ENCODE data around the gene RNF222. TPM values are rescaled to one million over a fixed set of nuclear protein-coding genes. Genes with fewer than 3 reads are reported as not detected.
"Not testable (repeated sequence)": the region's sequence is repeated elsewhere in the genome, so short reads cannot be mapped to it uniquely, and the experiment has no call there.

Gene RNF222
- total RNA-seq, 1 donor = not detected

DNA sequence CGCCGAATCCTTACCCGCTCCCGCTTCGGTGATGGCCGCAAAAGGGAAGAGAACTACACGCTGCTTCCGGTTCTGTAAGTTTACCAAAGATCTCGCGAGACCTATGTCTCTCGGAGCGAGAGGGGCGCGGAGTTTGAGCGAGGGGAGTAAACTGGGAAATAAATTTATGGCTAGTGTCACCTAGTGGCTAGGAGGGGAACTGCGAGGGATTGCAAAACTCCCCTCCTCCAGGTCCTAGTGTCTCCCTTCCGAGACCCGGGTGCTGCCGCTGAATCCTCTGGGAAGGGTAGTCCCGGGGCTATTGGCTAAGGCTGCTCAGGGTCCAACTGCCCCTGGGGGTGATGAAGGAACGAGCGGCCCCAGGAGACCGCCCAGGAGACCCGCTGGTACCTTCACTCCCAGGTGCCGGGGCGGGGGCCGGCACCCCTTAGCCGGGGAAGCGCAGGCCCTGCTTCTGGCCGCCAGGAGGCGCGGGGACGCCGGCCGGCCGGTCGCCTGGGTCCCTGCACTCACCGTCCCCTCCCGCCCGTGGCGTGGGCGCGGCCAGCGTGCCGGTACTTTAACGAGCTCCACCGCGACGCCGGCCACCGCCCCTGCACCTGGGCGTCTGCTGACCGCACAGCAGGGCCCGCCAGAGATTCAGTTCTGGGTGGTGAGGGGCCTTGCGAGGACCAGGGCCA, 14.3 kb downstream of the RNF222 start, which contains the start of gene RPL26:
TSS of gene RPL26 (minus strand) at position 51 of the 680 bp plus-strand sequence. CDS start 883 bp downstream, outside the sequence.
- TF ChIP-seq, protein P1, sequence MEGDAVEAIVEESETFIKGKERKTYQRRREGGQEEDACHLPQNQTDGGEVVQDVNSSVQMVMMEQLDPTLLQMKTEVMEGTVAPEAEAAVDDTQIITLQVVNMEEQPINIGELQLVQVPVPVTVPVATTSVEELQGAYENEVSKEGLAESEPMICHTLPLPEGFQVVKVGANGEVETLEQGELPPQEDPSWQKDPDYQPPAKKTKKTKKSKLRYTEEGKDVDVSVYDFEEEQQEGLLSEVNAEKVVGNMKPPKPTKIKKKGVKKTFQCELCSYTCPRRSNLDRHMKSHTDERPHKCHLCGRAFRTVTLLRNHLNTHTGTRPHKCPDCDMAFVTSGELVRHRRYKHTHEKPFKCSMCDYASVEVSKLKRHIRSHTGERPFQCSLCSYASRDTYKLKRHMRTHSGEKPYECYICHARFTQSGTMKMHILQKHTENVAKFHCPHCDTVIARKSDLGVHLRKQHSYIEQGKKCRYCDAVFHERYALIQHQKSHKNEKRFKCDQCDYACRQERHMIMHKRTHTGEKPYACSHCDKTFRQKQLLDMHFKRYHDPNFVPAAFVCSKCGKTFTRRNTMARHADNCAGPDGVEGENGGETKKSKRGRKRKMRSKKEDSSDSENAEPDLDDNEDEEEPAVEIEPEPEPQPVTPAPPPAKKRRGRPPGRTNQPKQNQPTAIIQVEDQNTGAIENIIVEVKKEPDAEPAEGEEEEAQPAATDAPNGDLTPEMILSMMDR (IDR thresholded peaks at IDR 0.05; ENCODE audit: insufficient read depth, low read length) = peak; percentile 92
- peak; percentile 99 for DNase-seq (ENCODE audit: low read depth)
- peak within 1 kb of the TSS; percentile 79 for H3K4me3 ChIP-seq (ENCODE audit: low read depth, low read length)

DNA sequence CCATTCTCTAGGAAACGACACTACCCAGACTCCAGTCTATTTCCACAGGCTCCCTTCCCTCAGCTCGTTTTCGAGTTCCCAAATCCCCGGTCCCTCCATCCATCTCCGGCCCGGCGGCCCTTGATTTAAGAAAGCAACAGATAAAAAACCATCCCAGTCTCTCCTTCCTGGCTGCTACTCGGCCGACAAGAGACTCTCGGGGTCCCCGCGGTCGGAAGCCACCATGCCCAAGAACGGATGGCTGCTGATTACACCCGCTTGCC, 14.8 kb downstream of the RNF222 start:
- DNase-seq (ENCODE audit: low read depth) = no peak
- TF ChIP-seq, protein P1 (IDR thresholded peaks at IDR 0.05; ENCODE audit: insufficient read depth, low read length) = no peak
- H3K4me3 ChIP-seq (ENCODE audit: low read depth, low read length) = peak overlapping the region; percentile 72

GRCh38 chr17:8382052-8382879, 15.4 kb downstream of the RNF222 start:
- peak; percentile 32 for DNase-seq (ENCODE audit: low read depth)
- TF ChIP-seq, protein P1 (IDR thresholded peaks at IDR 0.05; ENCODE audit: insufficient read depth, low read length) = no peak
- H3K4me3 ChIP-seq (ENCODE audit: low read depth, low read length) = peak overlapping the region; percentile 72

DNA sequence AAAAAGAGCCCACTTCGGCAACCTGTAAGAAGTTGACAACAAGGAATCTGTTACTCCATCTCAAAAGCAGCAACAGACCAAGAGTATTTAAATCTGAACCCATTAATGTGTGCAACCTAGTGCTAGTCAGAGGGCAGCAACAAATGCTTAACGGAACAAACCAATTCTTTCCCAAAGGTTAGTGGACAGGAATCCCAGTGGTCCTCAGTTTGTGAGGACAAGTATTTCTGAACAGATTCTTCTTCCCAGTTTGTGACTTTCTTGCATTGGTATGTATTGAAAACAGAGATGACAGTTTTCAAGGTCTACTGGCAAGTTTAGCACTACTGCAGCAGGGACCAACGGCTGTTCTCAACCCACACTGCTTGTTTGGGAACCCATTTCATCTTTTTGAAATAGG, 17.6 kb downstream of the RNF222 start:
- H3K4me3 ChIP-seq (ENCODE audit: low read depth, low read length) = no peak overlapping the region
- TF ChIP-seq, protein P1 (IDR thresholded peaks at IDR 0.05; ENCODE audit: insufficient read depth, low read length) = no peak
- no peak for DNase-seq (ENCODE audit: low read depth)

GRCh38 chr17:8378117-8378516, 19.5 kb downstream of the RNF222 start:
- DNase-seq (ENCODE audit: low read depth) = not testable (repeated sequence)

DNA sequence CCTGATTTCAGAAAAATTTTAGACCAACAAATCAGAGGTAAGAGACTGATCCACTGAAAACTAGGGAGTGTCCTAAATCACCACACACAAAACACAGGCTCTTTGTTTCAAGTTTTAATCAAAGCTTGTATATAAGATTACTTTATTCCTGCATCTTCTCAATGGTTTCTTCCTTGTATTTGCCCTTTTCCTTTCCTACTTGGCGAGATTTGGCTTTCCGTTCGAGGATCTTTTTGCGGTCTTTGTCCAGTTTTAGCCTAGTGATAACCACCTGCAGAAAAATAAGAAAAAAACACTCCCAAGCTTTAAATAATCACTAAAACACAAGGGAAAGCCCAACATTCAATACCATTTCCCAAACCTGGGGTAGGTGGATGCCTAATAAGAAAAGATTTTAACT, 20.2 kb downstream of the RNF222 start:
- H3K4me3 ChIP-seq (ENCODE audit: low read depth, low read length) = no peak overlapping the region
- TF ChIP-seq, protein P1 (IDR thresholded peaks at IDR 0.05; ENCODE audit: insufficient read depth, low read length) = no peak
- DNase-seq (ENCODE audit: low read depth) = no peak

More at GRCh38 chr17:8378117-8378516, 19.5 kb downstream of the RNF222 start:
- not testable (repeated sequence) for H3K4me3 ChIP-seq (ENCODE audit: low read depth, low read length)

DNA sequence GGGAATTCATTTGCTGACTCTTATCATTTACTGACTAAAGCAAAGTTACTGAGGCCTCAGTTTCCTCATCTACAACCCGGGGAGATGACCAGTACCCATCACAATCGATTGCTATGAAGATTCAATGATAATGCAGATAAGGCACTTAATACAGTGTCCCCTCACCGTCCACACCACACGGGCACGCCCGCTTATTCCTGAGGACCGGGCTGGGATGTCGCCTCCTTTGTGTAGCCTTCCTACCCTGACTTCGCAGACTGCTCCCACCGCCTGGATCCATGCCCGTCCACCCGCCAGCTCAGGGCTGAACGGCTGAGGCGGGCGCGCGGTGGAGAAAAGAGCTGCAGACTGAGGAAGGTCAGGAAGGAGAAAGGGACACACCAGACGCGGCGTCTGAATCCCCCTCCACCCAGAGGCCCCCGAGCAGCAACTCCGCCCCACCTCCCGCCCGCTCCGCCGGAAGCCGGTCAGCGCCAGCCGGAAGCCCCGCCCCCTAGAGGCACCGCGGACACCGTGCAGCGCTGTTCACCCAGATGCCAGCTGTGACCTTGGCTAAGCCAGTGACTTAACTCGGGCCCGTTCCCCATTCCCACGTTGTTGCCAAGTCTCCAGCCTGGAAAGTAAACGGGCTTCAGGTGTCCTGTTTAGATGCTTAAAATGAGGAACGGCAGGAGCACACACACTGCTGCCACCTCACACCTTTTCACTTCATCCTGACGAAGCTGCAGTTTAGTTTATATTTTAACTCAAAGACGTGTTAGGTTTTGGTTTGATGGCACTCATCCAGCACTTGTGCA, 21.2 kb downstream of the RNF222 start, which contains the start of gene KRABD2:
TSS of gene KRABD2 (minus strand) at position 434 of the 797 bp plus-strand sequence.
- peak within 1 kb of the TSS; percentile 73 for H3K4me3 ChIP-seq (ENCODE audit: low read depth, low read length)
- peak; percentile 76 for DNase-seq (ENCODE audit: low read depth)
- TF ChIP-seq, protein P1 (IDR thresholded peaks at IDR 0.05; ENCODE audit: insufficient read depth, low read length) = peak; percentile 63

All from fibroblast of the aortic adventitia (primary cell).